Uterus (tissue), 4 donors: ENCODE measurements around the gene RAD51B. TPM values are rescaled to one million over a fixed set of nuclear protein-coding genes. Genes with fewer than 3 reads are reported as not detected.

ENCODE experiments used
- DNase-seq, 2 donors: peaks; one replicate each; pipeline ENCODE4 v3.0.0-alpha.2; 2019 to 2020
- H3K27ac ChIP-seq, 2 donors: fragments of 200-600 bp; sonication (generic); 1 replicate in 1 of 2; 2 replicates in 1 of 2; pipeline ENCODE4 v1.5.1; 2016 to 2018
- H3K27me3 ChIP-seq, 2 donors: fragments of 200-600 bp; sonication (generic); one replicate each; pipeline ENCODE4 v1.5.1; 2018 to 2019; ENCODE audit warnings: control low read depth in 1 of 2
- H3K36me3 ChIP-seq, 2 donors: fragments of 200-600 bp; sonication (generic); one replicate each; pipeline ENCODE4 v1.5.1; 2019; ENCODE audit warnings: control low read depth in 1 of 2
- H3K4me1 ChIP-seq, 2 donors: fragments of 200-600 bp; sonication (generic); one replicate each; pipeline ENCODE4 v1.5.1; 2018 to 2019; ENCODE audit warnings: control low read depth in 1 of 2
- H3K4me3 ChIP-seq, 2 donors: fragments of 200-600 bp; sonication (generic); 1 replicate in 1 of 2; 2 replicates in 1 of 2; pipeline ENCODE4 v1.5.1; 2018 to 2019; ENCODE audit warnings: mild to moderate bottlenecking in 1 of 2
- H3K9me3 ChIP-seq, 2 donors: fragments of 200-600 bp; sonication (generic); one replicate each; pipeline ENCODE4 v1.5.1; 2019; ENCODE audit warnings: control low read depth in 1 of 2
- POLR2A ChIP-seq, 2 donors: fragments of 450-650 bp; IDR thresholded peaks; one replicate each; pipeline ENCODE4 v1.6.1; 2016; ENCODE audit warnings: antibody characterized with exemption in 2 of 2, mild to moderate bottlenecking in 1 of 2, moderate library complexity in 1 of 2
- intact Hi-C: fragments of 100-400 bp; cut with DNase I; formaldehyde crosslinking; loops from one replicate; pipeline ENCODE4 v1.15.1; 2023; ENCODE audit warnings: low total_unique reads
- total RNA-seq, 4 donors: library from RNA; depleted of rRNA in 3 of 4; stranded (reverse); fragments of >200 nt in 3 of 4; gene quantifications; one replicate each; pipeline versions ENCODE4 v1.1.0 to v1.2.4, GENCODE V29; 2014 to 2023
- TF ChIP-seq, protein P1 (sequence below), 4 experiments: fragments of 200-600 bp in 2 of 4; fragments of 450-650 bp in 2 of 4; sonication (generic) in 2 of 4; IDR thresholded peaks; one replicate each; pipeline ENCODE4 v1.5.1; 2016 to 2019; ENCODE audit warnings: antibody characterized with exemption in 4 of 4, mild to moderate bottlenecking in 2 of 4, moderate library complexity in 1 of 4
- donor health status: DM: yes; HTN: yes; CAD: no.

The RAD51B gene
- total RNA-seq, 4 donors from 2014 or later: 29.5 to 100.0 (median 70.3) TPM

DNA sequence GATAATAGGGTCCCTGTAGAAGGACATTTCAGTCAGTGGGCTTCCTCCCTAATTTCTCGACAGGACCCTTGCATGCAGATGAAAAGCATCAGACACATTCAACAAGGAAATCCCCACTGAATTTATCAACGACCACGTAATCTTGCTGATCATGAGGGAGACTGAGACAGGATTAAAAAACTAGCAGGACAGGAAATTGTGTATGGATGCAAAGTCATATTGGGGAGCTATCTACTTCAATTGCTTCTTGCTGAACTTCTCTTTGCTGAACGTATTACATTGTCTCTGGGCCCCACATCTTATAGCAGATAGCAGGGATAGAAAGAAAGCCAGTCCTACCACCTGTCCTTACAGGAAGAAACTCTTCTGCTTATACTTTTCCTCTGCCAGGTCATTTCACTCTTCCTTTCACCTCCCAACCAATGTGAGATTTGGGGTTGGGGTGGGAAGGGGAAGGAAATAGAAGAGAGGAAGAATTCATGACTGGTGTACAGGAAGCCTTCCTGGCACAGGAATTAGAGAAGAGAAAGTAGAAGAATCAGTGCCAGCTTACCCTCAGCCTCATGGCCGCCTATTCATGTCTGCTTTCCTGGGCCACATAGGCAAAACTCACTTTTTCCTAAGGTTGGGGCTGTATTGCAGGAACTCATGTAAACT lies 640.0 kb downstream of the RAD51B start:
- intact Hi-C loops: no loop called here
- Histone ChIP-seq H3K4me1 (peaks cover 0 to 12% of the 10 kb centered on the region in 2 donors), H3K9me3 (peaks cover 0 to 7% of the 10 kb centered on the region in 2 donors), H3K4me3 (no peak overlapping the region), H3K27ac (peak overlapping the region; percentile 63 to 72), H3K27me3 (no peaks in the 10 kb centered on the region), H3K36me3 (no peaks in the 10 kb centered on the region)
- DNase-seq: no peak
- TF ChIP-seq, protein P1, sequence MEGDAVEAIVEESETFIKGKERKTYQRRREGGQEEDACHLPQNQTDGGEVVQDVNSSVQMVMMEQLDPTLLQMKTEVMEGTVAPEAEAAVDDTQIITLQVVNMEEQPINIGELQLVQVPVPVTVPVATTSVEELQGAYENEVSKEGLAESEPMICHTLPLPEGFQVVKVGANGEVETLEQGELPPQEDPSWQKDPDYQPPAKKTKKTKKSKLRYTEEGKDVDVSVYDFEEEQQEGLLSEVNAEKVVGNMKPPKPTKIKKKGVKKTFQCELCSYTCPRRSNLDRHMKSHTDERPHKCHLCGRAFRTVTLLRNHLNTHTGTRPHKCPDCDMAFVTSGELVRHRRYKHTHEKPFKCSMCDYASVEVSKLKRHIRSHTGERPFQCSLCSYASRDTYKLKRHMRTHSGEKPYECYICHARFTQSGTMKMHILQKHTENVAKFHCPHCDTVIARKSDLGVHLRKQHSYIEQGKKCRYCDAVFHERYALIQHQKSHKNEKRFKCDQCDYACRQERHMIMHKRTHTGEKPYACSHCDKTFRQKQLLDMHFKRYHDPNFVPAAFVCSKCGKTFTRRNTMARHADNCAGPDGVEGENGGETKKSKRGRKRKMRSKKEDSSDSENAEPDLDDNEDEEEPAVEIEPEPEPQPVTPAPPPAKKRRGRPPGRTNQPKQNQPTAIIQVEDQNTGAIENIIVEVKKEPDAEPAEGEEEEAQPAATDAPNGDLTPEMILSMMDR (IDR thresholded peaks at IDR 0.05): no peak
- TF ChIP-seq POLR2A (IDR thresholded peaks at IDR 0.05): no peak

DNA sequence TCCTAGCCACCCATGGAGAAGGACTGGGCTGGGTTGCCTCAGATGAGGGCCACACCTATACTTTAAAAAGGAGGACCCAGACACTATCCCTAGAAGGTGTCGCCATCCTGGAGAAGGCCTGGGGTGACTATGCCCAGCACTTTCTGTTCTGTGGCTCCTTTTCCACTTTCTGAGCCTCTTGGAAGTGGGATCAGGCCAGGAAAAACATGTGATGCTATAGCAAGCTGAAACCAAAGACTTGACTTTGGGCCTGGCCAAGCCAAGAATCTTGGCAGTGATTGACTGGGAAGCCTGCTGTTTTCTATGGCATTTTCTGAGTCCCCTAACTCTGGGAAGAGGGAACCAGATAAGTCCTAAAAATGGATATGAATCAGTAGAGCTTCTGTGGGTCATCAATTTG lies 641.0 kb downstream of the RAD51B start:
- Histone ChIP-seq H3K27me3 (no peaks in the 10 kb centered on the region), H3K27ac (peak overlapping the region; percentile 63 to 72), H3K36me3 (no peaks in the 10 kb centered on the region), H3K4me1 (peaks cover 0 to 12% of the 10 kb centered on the region in 2 donors), H3K9me3 (no peaks in the 10 kb centered on the region), H3K4me3 (no peak overlapping the region)
- intact Hi-C loops: no loop called here
- TF ChIP-seq, protein P1 (IDR thresholded peaks at IDR 0.05): no peak
- TF ChIP-seq POLR2A (IDR thresholded peaks at IDR 0.05): no peak
- no peak for DNase-seq

DNA sequence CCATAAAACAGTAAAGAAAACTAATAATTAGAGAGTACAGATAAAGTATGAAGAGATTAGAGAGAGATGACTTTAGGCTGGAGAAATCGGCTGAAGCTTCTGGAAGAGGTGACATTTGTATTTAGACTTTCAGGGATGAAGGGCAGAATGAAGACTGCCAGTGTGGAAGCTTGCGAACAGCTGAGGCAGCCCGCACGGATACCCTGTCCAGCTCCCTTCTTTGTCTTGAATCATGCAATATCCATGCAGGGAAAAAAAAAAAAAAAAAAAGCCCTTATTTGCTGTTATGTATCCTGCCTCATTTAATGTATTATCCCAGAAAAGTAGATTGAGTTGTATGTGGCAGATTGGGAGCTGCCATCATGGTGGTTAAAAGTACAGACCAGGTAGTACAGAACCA lies 641.5 kb downstream of the RAD51B start:
- intact Hi-C loops: no loop called here
- DNase-seq: no peak
- Histone ChIP-seq H3K4me1 (peaks cover 0 to 12% of the 10 kb centered on the region in 2 donors), H3K9me3 (no peaks in the 10 kb centered on the region), H3K4me3 (no peak overlapping the region), H3K27ac (peak overlapping the region; percentile 63 to 72), H3K36me3 (no peaks in the 10 kb centered on the region), H3K27me3 (no peaks in the 10 kb centered on the region)
- TF ChIP-seq POLR2A (IDR thresholded peaks at IDR 0.05): no peak
- TF ChIP-seq, protein P1 (IDR thresholded peaks at IDR 0.05): no peak

DNA sequence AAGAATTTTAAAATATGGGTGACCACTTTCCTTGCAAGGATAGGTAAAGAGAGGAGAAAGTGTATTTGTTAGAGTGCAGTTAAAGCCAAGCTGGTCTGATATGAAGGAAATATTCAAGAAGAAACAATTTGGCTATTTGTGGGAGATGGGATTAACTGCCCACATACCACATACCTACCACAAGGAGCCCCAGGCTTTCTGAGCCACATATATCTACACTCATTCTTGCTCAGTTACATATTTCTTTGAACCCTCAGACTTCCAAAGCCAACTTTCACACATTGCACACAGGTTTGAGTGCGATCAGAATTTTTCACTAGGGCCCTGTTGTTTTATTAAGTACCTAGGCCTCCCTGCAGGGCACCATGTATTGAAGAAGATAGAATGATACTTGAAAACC lies 643.1 kb downstream of the RAD51B start:
- Histone ChIP-seq H3K4me3 (no peak overlapping the region), H3K27me3 (no peaks in the 10 kb centered on the region), H3K4me1 (peaks cover 4 to 19% of the 10 kb centered on the region in 2 donors), H3K36me3 (no peaks in the 10 kb centered on the region), H3K9me3 (no peaks in the 10 kb centered on the region), H3K27ac (no peak overlapping the region)
- TF ChIP-seq, protein P1 (IDR thresholded peaks at IDR 0.05): no peak
- no peak for TF ChIP-seq POLR2A (IDR thresholded peaks at IDR 0.05)
- DNase-seq: no peak
- intact Hi-C loops: no loop called here

GRCh38 chr14:68463299-68463698 lies 643.7 kb downstream of the RAD51B start:
- Histone ChIP-seq H3K4me3 (no peak overlapping the region), H3K27ac (no peak overlapping the region), H3K27me3 (no peaks in the 10 kb centered on the region), H3K36me3 (no peaks in the 10 kb centered on the region), H3K9me3 (no peaks in the 10 kb centered on the region), H3K4me1 (peaks cover 4 to 19% of the 10 kb centered on the region in 2 donors)
- no peak for DNase-seq
- intact Hi-C loops: no loop called here
- no peak for TF ChIP-seq POLR2A (IDR thresholded peaks at IDR 0.05)
- TF ChIP-seq, protein P1 (IDR thresholded peaks at IDR 0.05): no peak
